Measurements from ENCODE around the gene TPST1. TPM values are rescaled to one million over a fixed set of nuclear protein-coding genes. Genes with fewer than 3 reads are reported as not detected.
"Not testable (repeated sequence)": the region's sequence is repeated elsewhere in the genome, so short reads cannot be mapped to it uniquely, and the experiment has no call there.

TPST1 gene
- total RNA-seq, 1 donor from 2014 or later = 16.7 TPM

DNA sequence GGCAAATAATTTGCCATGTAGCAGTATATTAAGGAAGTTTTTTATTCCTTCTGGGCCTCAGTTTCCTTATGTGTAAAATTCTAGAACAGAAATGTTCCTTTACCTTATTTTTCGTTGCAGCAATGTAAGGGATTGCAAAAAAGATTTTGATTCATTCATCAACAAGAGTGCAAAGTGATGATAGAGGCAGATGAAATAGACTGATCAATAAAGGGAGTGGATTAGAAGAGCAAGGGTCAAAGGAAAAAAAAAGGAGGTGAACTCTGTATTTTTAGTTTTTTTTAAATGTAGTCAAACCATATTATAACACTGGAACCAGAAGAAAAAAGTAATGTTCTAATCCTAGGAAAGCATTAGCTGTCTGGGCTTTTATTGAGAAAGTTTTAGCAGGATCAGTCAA lies 14.7 kb downstream of the TPST1 start:
- DNase-seq (ENCODE audit: low read depth) = no peak
- H3K4me3 ChIP-seq (ENCODE audit: low read depth, low read length) = no peak overlapping the region
- TF ChIP-seq, protein P1, sequence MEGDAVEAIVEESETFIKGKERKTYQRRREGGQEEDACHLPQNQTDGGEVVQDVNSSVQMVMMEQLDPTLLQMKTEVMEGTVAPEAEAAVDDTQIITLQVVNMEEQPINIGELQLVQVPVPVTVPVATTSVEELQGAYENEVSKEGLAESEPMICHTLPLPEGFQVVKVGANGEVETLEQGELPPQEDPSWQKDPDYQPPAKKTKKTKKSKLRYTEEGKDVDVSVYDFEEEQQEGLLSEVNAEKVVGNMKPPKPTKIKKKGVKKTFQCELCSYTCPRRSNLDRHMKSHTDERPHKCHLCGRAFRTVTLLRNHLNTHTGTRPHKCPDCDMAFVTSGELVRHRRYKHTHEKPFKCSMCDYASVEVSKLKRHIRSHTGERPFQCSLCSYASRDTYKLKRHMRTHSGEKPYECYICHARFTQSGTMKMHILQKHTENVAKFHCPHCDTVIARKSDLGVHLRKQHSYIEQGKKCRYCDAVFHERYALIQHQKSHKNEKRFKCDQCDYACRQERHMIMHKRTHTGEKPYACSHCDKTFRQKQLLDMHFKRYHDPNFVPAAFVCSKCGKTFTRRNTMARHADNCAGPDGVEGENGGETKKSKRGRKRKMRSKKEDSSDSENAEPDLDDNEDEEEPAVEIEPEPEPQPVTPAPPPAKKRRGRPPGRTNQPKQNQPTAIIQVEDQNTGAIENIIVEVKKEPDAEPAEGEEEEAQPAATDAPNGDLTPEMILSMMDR (conservative IDR thresholded peaks at IDR 0.05; ENCODE audit: low read depth, low read length) = no peak

DNA sequence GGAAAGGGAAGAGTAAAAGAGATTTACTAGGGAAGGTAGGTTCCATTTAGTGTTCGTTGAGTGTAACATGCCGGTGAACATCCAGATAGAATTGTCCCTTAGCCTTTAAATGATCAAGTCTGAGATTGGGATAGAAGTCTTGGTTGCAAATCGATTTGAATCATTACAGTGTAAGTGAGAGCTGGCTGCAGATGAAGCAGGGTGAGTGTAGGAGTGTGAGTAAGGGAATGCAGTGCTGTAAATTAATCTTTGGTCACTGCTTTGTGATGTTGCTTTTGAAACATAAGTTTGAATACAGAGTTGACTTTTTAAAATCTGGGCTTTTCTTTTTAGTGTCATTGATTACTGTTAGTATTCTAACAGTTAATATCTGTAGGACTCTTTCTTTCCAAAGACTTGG lies 16.3 kb downstream of the TPST1 start:
- H3K4me3 ChIP-seq (ENCODE audit: low read depth, low read length) = no peak overlapping the region
- no peak for DNase-seq (ENCODE audit: low read depth)
- TF ChIP-seq, protein P1 (conservative IDR thresholded peaks at IDR 0.05; ENCODE audit: low read depth, low read length) = no peak

DNA sequence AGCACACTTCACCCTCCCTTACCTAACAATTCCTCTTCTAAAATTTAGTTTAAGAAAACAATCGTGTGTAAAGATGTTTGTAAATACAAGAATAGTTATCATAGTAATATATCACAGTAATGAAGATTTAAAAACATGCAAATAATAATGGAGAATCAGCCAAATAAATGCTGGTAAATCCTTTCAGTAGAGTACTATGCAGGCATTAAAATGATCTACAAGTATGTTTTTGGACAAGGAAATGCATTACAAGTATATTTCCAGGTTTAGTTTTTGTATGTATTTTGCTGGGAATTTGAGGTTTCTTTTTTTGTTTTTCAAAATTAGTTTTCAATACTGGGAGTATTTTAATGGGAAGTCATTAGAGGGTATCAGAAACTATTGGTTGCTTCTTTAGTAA lies 22.7 kb downstream of the TPST1 start:
- no peak overlapping the region for H3K4me3 ChIP-seq (ENCODE audit: low read depth, low read length)
- DNase-seq (ENCODE audit: low read depth) = no peak
- TF ChIP-seq, protein P1 (conservative IDR thresholded peaks at IDR 0.05; ENCODE audit: low read depth, low read length) = no peak

DNA sequence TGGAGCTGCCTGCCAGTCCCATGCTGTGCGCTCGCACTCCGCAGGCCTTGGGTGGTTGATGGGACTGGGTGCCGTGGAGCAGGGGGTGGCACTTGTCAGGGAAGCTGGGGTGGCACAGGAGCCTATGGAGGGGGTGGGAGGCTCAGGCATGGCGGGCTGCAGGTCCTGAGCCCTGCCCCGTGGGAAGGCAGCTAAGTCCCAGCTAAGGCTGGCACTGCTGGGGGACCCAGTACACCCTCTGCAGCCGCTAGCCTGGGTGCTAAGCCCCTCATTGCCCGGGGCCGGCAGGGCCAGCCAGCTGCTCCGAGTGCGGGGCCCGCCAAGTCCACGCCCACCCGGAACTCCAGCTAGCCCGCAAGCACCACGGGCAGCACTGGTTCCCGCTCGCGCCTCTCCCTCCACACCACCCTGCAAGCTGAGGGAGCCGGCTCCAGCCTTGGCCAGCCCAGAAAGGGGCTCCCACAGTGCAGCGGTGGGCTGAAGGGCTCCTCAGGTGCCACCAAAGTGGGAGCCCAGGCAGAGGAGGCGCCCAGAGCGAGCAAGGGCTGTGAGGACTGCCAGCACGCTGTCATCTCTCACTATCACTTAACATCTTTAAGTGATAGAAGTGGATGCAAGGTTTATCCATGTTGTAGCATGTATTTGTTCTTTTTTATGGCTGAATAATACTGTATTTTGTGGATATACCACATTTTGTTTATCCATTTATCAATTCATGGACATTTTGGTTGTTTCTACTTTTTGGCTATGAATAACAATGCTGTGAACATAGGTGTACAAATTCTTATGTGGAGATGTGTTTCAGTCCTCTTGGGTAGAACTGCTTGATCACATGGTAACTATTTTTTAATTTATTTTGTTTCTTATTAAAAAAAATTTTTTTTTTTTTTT lies 26.4 kb downstream of the TPST1 start:
- DNase-seq (ENCODE audit: low read depth) = not testable (repeated sequence)

DNA sequence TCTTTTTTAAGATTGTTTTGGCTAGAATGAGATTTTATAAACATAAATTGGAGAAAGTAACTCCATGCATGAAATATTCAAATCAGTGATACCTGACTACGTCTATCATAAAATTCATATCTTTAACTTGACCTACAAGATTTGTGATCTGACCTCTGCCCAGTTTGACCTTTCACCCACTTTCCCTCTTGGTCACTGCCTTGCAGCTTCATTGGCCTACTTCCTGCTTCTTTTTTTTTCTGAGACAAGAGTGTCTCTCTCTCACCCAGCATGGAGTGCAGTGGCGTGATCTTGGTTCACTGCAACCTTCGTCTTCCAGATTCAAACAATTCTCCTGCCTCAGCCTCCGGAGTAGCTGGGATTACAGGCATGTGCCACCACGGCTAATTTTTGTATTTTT lies 28.5 kb downstream of the TPST1 start:
- TF ChIP-seq, protein P1 (conservative IDR thresholded peaks at IDR 0.05; ENCODE audit: low read depth, low read length) = no peak
- no peak overlapping the region for H3K4me3 ChIP-seq (ENCODE audit: low read depth, low read length)
- DNase-seq (ENCODE audit: low read depth) = no peak

More for the DNA sequence above, 26.4 kb downstream of the TPST1 start:
- H3K4me3 ChIP-seq (ENCODE audit: low read depth, low read length) = not testable (repeated sequence)

DNA sequence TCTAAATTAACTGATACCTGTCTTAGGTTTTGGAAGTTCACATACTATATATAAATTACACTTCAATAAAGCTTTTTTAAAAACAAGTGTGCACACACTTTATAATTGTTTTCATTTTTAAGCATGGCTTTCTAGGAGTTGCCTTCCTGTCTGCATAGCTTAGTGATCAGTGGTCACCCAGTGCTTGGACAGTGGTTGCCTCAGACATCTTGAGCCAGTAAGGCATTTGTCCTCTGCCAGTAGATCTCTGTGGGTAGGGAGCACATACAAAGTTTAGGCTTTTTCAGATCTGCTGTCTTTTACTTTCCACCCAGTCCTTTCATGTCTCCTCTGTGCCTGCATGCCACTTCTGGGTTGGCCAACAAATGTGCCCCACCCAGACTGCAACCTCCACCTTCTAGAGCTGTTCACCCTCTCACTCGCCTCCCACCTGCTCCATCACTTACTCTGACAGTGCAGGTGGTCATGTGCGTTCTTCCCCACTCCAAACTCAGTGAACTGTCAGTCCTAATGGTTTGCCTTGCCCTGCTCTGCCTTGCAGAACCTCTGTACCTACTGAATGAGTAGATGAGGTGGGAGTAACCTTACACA lies 31.7 kb downstream of the TPST1 start:
- no peak overlapping the region for H3K4me3 ChIP-seq (ENCODE audit: low read depth, low read length)
- TF ChIP-seq, protein P1 (conservative IDR thresholded peaks at IDR 0.05; ENCODE audit: low read depth, low read length) = no peak
- no peak for DNase-seq (ENCODE audit: low read depth)

DNA sequence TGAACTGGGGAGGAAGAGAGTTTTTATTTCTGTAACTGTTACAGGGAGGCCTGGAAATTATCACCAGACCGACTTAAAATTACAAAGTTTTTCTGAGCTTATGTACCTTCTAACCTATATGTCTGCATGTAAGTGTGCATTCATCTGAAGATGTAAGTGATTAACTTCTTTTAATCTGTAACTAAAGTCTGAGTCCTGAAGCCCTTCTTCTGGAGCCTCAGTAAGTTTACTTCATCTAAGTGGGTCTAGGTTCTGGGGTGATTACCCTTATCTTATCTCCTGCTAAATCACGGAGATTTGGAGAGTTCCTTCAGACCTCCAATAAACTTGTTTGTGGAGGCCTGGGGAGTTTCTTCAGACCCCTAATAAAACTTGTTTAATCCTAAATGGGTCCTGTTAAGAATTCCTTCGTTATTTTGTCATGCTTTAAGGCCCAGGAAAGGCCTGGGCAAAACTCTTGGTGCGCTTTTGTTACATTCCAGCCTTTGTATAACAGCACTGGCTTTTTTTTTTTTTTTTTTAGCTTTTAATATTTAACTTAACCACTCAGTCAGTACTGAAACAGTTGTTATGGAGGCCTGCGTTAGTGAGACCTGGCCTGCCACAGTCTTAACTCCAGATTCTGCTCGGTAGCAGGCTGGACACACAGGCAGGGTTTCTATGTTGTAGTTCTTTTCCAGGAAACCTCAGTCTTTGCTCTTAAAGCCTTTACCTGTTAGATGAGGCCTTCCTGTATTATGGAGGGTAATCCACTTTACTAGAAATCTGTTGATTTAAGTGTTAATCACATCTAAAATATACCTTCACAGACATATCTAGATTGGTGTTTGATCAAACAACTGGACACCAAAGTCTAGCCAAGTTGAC lies 33.0 kb downstream of the TPST1 start:
- no peak for DNase-seq (ENCODE audit: low read depth)

More for the DNA sequence above, 33.0 kb downstream of the TPST1 start:
- TF ChIP-seq, protein P1 (conservative IDR thresholded peaks at IDR 0.05; ENCODE audit: low read depth, low read length) = no peak
- H3K4me3 ChIP-seq (ENCODE audit: low read depth, low read length) = peak overlapping the region; percentile 9
